CD4-positive, alpha-beta T cell treated with Interleukin-12 subunit alpha and Interleukin-12 subunit beta, for 1 hour (primary cell): ENCODE data around the gene C19orf44.

Experiments
- DNase-seq: peaks from one replicate; pipeline ENCODE4 v3.0.0-alpha.2; 2020

Gene C19orf44

GRCh38 chr19:16518483-16519229 is 22.5 kb downstream of the C19orf44 start:
- DNase-seq = no peak

- no peak for DNase-seq
These were observed 23.1 kb downstream of the C19orf44 start for GRCh38 chr19:16519230-16519687.

- DNase-seq = no peak
These were observed 24.1 kb downstream of the C19orf44 start for GRCh38 chr19:16520074-16520973.

GRCh38 chr19:16520986-16521624 is 24.9 kb downstream of the C19orf44 start:
- DNase-seq = no peak

- no peak for DNase-seq
These were observed 25.6 kb downstream of the C19orf44 start for GRCh38 chr19:16521715-16522289.

- no peak for DNase-seq
These were observed 26.6 kb downstream of the C19orf44 start for GRCh38 chr19:16522559-16523377.

GRCh38 chr19:16524991-16525734 is 29.0 kb downstream of the C19orf44 start:
- DNase-seq = no peak

GRCh38 chr19:16525751-16526481 is 29.7 kb downstream of the C19orf44 start:
- DNase-seq = no peak

- no peak for DNase-seq
These were observed 31.2 kb downstream of the C19orf44 start for GRCh38 chr19:16527334-16527935.

GRCh38 chr19:16527971-16528521 is 31.9 kb downstream of the C19orf44 start:
- peak; percentile 55 for DNase-seq

GRCh38 chr19:16529466-16530144 is 33.4 kb downstream of the C19orf44 start:
- DNase-seq = no peak

GRCh38 chr19:16530540-16531379 is 34.6 kb downstream of the C19orf44 start:
- no peak for DNase-seq

- no peak for DNase-seq
These were observed 35.1 kb downstream of the C19orf44 start for GRCh38 chr19:16531380-16531669.

GRCh38 chr19:16532440-16533234 is 36.4 kb downstream of the C19orf44 start:
- DNase-seq = no peak

- DNase-seq = no peak
These were observed 39.2 kb downstream of the C19orf44 start for GRCh38 chr19:16535381-16535780.

GRCh38 chr19:16536130-16536529 is 39.9 kb downstream of the C19orf44 start:
- no peak for DNase-seq

GRCh38 chr19:16537111-16537510 is 40.9 kb downstream of the C19orf44 start:
- no peak for DNase-seq

- no peak for DNase-seq
These were observed 44.8 kb downstream of the C19orf44 start for GRCh38 chr19:16540948-16541347.
